HepG2 (cell line): ENCODE measurements around the gene EYA2. TPM values are rescaled to one million over a fixed set of nuclear protein-coding genes. Genes with fewer than 3 reads are reported as not detected.
A peak's percentile ranks its signal among the peaks of the same experiment; 100 is the strongest.

Experiments
- AKAP8 ChIP-seq: sonication (generic); formaldehyde crosslinking; IDR thresholded peaks from 2 replicates; pipeline ENCODE4 v1.5.1; 2020; ENCODE audit warnings: mild to moderate bottlenecking, missing genetic modification reagents
- GATAD2A ChIP-seq: IDR thresholded peaks from 2 replicates; pipeline ENCODE4 v1.6.1; 2016
- HMGA1 ChIP-seq: sonication (generic); formaldehyde crosslinking; conservative IDR thresholded peaks from 2 replicates; pipeline ENCODE4 v1.4.0; 2020; ENCODE audit warnings: missing genetic modification reagents
- HMGXB3 ChIP-seq: sonication (generic); formaldehyde crosslinking; IDR thresholded peaks from 2 replicates; pipeline ENCODE4 v1.4.0; 2020; ENCODE audit warnings: missing genetic modification reagents, borderline replicate concordance
- IRX3 ChIP-seq: sonication (generic); formaldehyde crosslinking; IDR thresholded peaks from 2 replicates; pipeline ENCODE4 v1.8.1; 2023; ENCODE audit warnings: mild to moderate bottlenecking, low read depth, missing genetic modification reagents, borderline replicate concordance
- MATR3 ChIP-seq: sonication (generic); formaldehyde crosslinking; IDR thresholded peaks from 2 replicates; pipeline ENCODE4 v1.4.0; 2020; ENCODE audit warnings: missing genetic modification reagents
- MEIS2 ChIP-seq: sonication (generic); formaldehyde crosslinking; IDR thresholded peaks from 2 replicates; pipeline ENCODE4 v1.9.0; 2021; ENCODE audit warnings: mild to moderate bottlenecking, missing genetic modification reagents
- PRMT3 ChIP-seq: sonication (generic); formaldehyde crosslinking; IDR thresholded peaks from 2 replicates; pipeline ENCODE4 v1.8.1; 2022; ENCODE audit warnings: low read depth, mild to moderate bottlenecking, moderate library complexity, missing genetic modification reagents, borderline replicate concordance
- RFX1 ChIP-seq: fragments of 450-650 bp; IDR thresholded peaks from 2 replicates; pipeline ENCODE4 v1.6.1; 2017
- TOPORS ChIP-seq: sonication (generic); formaldehyde crosslinking; IDR thresholded peaks from 2 replicates; pipeline ENCODE4 v1.8.0; 2023; ENCODE audit warnings: mild to moderate bottlenecking, missing genetic modification reagents
- TRIM22 ChIP-seq: fragments of 450-650 bp; IDR thresholded peaks from 2 replicates; pipeline ENCODE4 v1.6.1; 2017
- ZGPAT ChIP-seq: IDR thresholded peaks from 2 replicates; pipeline ENCODE4 v1.6.1; 2016; ENCODE audit warnings: mild to moderate bottlenecking
- ZNF136 ChIP-seq: sonication (generic); formaldehyde crosslinking; IDR thresholded peaks from 2 replicates; pipeline ENCODE4 v1.8.1; 2022; ENCODE audit warnings: low read depth, mild to moderate bottlenecking, moderate library complexity, missing genetic modification reagents
- ZNF18 ChIP-seq: sonication (generic); formaldehyde crosslinking; IDR thresholded peaks from 2 replicates; pipeline ENCODE4 v1.8.0; 2022; ENCODE audit warnings: mild to moderate bottlenecking, missing genetic modification reagents; ENCODE audit not compliant: insufficient replicate concordance
- ZNF256 ChIP-seq: sonication (generic); formaldehyde crosslinking; conservative IDR thresholded peaks from 2 replicates; pipeline ENCODE4 v1.4.0; 2020; ENCODE audit warnings: missing genetic modification reagents
- ZNF609 ChIP-seq: sonication (generic); formaldehyde crosslinking; IDR thresholded peaks from 2 replicates; pipeline ENCODE4 v1.4.0; 2020; ENCODE audit warnings: mild to moderate bottlenecking, missing genetic modification reagents, borderline replicate concordance
- ZSCAN30 ChIP-seq: sonication (generic); formaldehyde crosslinking; IDR thresholded peaks from 2 replicates; pipeline ENCODE4 v1.5.0; 2020; ENCODE audit warnings: mild to moderate bottlenecking, missing genetic modification reagents
- polyA plus RNA-seq, 8 experiments: library from polyadenylated mRNA; depleted of rRNA in 3 of 8; stranded (reverse) in 7 of 8; unstranded in 1 of 8; fragments of >200 nt; fragmentation: Illumina TruSeq in 4 of 8; extraction: Trizol in 4 of 8; gene quantifications; 2 replicates each; pipeline versions ENCODE4 v1.2.1 to v1.2.3, GENCODE V29; 2011 to 2016; ENCODE audit warnings: low read depth in 4 of 8, missing spikeins in 1 of 8, mixed read lengths in 1 of 8; ENCODE audit not compliant: insufficient read depth in 1 of 8
- total RNA-seq, 5 experiments: library from RNA; depleted of rRNA; stranded (reverse); fragments of >200 nt; fragmentation: Illumina TruSeq; extraction: Trizol; gene quantifications; 2 replicates each; pipeline ENCODE4 v1.2.3, GENCODE V29; 2016; ENCODE audit warnings: low read depth in 1 of 5

Gene EYA2
- total and polyA plus RNA-seq, 2 of the 13 experiments (the other 11 are each of a cell fraction or from before 2014, with no cell fraction given) = not detected

GRCh38 chr20:47165376-47165865 lies 270.8 kb downstream of the EYA2 start (continued):
- TF ChIP-seq MATR3 (CRISPR knock-in tag) (no peak), PRMT3 (CRISPR knock-in tag) (no peak), ZNF256 (CRISPR knock-in tag) (no peak), TOPORS (CRISPR knock-in tag) (no peak), ZNF18 (CRISPR knock-in tag) (no peak), ZNF136 (CRISPR knock-in tag) (no peak), HMGXB3 (CRISPR knock-in tag) (no peak), RFX1 (no peak), MEIS2 (CRISPR knock-in tag) (peak; percentile 78; the same call in 1 of the 2 replicates), ZSCAN30 (CRISPR knock-in tag) (no peak), ZNF609 (CRISPR knock-in tag) (peak; percentile 71; the same call in 1 of the 2 replicates), GATAD2A (CRISPR knock-in tag) (0 out of 2 replicates have a peak, but pooled peaks have one; percentile 41), AKAP8 (CRISPR knock-in tag) (no peak), HMGA1 (no peak), TRIM22 (no peak), ZGPAT (CRISPR knock-in tag) (no peak), IRX3 (no peak)
